PFSK-1 (cell line): ENCODE results near the gene NRXN3.

Source experiments
- REST ChIP-seq, 2 experiments: IDR thresholded peaks; 2 replicates each; pipeline versions ENCODE4 v1.6.1 to v1.8.0; 2011 to 2012; ENCODE audit warnings: low read depth in 2 of 2, low read length in 2 of 2, control low read depth in 1 of 2, inconsistent platforms in 1 of 2, mild to moderate bottlenecking in 1 of 2, moderate library complexity in 1 of 2; ENCODE audit not compliant: insufficient read depth in 1 of 2
- SIN3A ChIP-seq: IDR thresholded peaks from 2 replicates; pipeline ENCODE4 v1.6.1; 2012; ENCODE audit warnings: mild to moderate bottlenecking, low read length, moderate library complexity, borderline replicate concordance; ENCODE audit not compliant: insufficient read depth
- TAF1 ChIP-seq: IDR thresholded peaks from 2 replicates; pipeline ENCODE4 v1.6.1; 2012; ENCODE audit warnings: low read length, control low read depth, borderline replicate concordance; ENCODE audit not compliant: insufficient read depth

DNA sequence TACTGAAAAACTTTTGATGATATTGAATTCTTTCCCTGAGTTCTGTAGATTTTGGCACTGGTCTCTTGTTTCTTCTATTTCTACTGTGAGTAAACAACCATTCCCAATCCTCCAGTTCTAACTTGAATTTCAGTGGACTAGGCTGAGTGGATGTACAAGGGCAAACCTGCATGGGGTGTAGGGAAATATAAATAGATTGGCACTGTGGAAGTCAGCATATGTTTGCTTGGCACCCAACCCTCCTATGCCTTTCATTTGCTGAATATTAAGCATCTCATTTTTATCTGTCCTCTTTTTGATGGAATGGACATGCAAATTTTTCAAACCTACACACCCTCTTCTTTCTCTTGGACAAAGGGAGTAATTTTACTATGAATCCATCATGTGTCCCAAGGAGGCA is 1212.9 kb downstream of the NRXN3 start:
- no peak for TF ChIP-seq TAF1
- no peak for TF ChIP-seq REST (IDR thresholded peaks at IDR 0.05; ENCODE audit: insufficient read depth in 1 of 2, low read depth in 2 of 2, low read length in 2 of 2)
- no peak for TF ChIP-seq SIN3A
